GM13977 (cell line): ENCODE measurements around the gene DCLK1.

ENCODE experiments used
- DNase-seq: peaks from one replicate; pipeline ENCODE4 v3.0.0; 2012; ENCODE audit warnings: low spot score
- CTCF ChIP-seq: IDR thresholded peaks from 2 replicates; pipeline ENCODE4 v1.5.1; 2012; ENCODE audit warnings: mild to moderate bottlenecking, control low read depth; ENCODE audit not compliant: insufficient read depth; ENCODE audit errors: extremely low read depth, missing control alignments
- in situ Hi-C: fragments of 300-500 bp; cut with MboI; formaldehyde crosslinking; loops from one replicate; pipeline ENCODE4 v1.12.0; 2022; ENCODE audit warnings: low sequenced_read_pairs, low pct_unique_long_range_greater_than_20kb, mixed read lengths, inconsistent platforms; ENCODE audit not compliant: unreplicated experiment

The DCLK1 gene

GRCh38 chr13:35898041-35898440 is 233.1 kb downstream of the DCLK1 start:
- in situ Hi-C loops: no loop called here
- no peak for TF ChIP-seq CTCF
- no peak for DNase-seq

DNA sequence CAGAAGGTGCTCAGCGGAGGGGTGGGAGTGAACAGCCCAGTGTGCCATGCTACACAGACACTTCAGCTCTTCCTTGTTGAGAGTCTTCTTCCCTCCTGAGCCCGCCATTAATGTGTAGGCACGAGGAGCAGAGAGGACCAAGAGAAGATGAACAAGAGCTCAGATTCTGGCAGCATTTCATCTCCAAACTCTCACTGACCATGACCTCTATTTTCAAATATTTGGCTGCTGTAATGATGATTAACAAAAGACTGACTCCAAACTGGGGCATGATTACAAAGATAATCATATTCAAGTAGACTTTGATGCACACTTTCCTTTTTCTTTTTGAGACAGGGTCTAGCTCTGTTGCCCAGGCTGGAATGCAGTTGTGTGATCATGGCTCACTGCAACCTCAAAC is 236.5 kb downstream of the DCLK1 start:
- TF ChIP-seq CTCF: no peak
- no peak for DNase-seq
- in situ Hi-C loops: no loop called here

DNA sequence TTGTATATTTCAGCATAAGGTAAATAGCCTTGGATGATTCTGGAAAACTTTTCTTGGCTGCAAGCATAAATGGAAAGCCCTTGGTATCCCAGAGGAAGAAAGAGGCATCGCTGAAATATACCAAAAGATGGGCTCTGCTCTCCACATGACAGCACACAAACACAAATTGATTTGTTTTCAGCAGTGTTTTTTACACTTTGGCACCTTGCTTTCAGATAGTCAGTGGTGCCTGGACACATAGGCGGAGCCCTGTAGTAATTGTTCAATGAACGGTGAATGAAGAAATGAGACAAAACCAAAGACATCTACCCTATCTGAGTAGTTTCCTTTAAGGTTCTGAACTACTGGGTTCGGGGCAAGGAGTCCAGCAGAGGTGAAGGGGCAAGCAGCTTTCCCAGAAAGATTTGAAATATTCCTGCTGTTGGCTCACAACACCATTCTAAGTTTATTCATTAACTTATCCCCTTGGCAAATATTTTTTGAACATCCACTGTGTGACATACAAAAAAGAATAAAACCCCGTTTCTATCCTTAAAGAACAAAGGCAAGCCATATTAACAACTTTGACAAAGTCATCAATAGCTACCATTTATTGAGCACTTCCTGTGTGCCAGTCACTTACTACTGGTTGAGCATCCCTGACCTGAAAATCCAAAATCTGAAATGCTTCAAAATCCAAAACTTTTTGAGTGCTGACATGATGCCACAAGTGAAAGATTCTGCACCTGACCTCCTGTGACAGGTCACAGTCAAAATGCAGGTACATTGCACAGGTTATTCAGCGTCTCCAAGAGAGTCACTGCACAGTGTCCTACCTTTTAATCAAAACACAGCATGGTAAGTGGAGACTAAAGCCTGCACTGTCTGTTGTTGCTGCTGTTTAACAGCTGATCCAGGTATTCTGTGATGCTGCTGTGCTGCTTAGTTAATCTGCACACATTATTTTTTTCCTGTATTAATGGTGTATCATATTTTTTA is 238.1 kb downstream of the DCLK1 start:
- DNase-seq: no peak
- in situ Hi-C loops: no loop called here
- no peak for TF ChIP-seq CTCF

DNA sequence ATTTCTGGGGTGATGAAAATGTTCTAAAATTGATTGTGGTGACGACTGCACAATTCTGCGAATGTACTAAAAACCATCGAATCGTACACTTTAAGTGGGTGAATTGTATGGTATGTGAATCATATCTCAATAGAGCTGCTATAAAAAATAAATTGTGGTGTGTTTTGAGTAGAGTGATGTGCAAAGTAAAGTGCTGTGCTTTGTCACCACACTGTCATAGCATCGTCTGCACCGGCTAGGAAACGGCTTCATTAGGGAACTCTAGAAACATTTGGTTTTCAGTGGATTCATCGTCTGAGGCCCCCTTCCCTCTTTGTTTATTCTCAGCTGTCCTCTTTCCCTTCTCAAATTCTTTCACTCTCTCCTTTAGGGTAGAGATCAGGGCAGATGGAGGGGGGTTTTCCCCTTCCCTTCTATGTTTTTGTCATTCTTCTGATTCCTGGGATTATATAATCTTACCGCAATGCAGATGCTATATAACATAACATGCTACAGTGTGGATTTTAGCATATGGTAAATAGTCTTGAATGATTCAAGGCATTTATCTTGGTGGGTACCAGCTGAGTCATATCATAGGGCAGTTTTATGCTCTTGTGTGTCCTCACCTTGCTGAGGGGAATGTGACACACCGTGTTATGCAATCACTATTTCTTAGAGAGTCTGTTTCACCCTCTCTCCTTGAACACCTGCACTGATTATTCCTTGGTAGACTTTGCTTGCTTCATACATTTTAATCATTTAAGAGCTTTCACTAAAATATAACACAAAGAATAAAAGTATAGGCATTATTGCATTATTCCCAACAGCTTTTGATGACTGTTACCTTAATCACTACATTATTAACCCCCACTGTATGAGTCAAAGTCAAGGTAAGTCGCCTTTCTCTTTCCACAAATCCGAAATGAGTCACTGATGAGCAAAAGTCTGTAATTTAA is 239.4 kb downstream of the DCLK1 start:
- in situ Hi-C loops: no loop called here
- TF ChIP-seq CTCF: no peak
- no peak for DNase-seq

DNA sequence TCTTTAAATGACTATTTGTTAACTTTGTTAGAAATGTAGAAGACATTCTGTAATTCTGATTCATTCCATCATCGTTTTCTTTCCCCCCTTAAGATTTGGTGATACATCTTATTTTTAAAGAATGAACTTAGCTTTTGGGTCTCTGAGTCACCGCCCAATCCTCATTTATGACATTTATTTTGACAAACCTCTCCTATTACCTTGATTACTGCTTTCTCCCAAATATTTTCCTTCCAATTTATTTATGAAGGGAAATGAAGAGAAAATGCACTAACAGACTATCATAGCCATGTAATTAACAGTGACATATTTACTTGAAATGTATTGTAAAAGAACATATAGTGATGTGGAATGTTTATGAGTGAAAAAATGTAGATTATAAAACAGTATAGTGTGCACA is 241.6 kb downstream of the DCLK1 start:
- no peak for TF ChIP-seq CTCF
- no peak for DNase-seq
- in situ Hi-C loops: no loop called here

DNA sequence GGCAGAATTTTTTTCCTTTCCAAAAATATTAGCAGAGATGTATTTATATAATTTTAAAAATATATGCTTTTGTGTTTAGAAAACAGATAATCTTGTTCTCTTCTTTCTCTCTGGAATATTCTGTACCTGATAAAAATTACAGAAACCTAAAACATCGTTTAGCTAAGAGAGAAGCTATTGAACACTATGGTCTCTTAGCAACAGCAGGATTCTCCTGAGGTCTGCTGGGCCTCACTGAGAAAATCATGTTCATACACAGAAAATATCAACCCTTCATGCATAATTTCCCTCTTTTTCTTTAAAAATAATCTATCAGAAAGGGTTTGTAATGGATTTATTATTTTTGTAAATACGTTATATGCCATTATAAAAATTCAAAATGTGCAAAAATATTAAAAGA is 242.2 kb downstream of the DCLK1 start:
- no peak for DNase-seq
- in situ Hi-C loops: no loop called here
- no peak for TF ChIP-seq CTCF
